T-helper 22 cell (primary cell): ENCODE results near the gene SRGAP3.

Experiments
- DNase-seq: peaks from one replicate; pipeline ENCODE4 v3.0.0-alpha.2; 2020; ENCODE audit warnings: low read depth

Gene SRGAP3

DNA sequence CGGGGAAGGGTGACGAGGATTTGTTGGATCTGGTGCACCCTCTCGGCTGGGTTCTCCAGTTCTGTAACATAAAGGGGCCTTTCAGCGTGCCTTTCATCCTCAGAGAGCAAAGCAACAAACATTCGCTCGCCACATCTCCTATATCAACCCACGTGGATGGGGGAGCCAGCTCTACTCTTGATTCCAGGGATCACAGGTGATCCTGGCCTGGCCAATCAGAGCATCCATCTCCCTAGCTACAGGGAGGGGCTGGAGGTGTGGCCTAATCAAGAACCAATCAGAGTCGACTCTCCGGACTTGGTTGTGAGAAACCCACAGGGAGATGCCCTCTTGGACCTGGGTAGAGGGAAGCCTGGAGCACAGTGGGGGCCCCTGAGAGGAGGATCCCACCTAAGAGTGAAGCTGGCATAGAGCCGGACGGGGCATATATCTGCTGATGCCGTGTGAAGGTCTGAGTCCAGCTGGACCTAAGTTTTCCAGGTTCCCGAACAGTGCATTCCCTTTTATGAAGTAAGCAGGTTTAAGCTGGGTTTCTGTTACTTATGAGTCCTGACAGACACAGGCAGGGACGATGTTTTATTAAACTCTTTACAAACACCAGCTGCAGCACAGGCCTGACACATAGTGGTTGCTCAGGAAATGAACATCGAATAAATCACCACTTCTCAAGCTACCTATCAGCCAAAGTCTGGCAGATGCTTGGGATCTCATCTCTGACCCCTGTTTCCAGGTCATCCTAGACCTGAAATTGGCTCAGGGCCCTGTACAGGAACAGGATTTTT is 235.5 kb downstream of the SRGAP3 start:
- no peak for DNase-seq

DNA sequence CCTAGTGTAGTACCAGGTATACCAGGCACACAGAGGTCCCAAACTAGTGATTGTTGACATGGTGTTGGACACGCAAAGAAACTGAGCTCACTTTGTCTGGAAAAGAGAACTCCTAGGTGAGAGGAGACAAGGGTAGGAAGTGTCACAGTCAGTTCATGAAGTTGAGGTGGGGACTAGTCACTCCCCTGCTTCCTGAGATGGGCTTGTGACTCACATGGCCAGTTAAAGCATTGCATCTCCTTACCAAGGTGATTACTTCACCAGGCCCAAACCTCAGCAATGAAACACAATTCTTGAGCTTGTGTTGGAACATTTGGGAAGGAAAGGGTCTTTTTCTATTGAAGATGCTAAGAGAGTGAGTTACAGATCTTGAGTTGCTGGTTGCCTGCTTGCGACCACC is 236.9 kb downstream of the SRGAP3 start:
- DNase-seq, result no peak

DNA sequence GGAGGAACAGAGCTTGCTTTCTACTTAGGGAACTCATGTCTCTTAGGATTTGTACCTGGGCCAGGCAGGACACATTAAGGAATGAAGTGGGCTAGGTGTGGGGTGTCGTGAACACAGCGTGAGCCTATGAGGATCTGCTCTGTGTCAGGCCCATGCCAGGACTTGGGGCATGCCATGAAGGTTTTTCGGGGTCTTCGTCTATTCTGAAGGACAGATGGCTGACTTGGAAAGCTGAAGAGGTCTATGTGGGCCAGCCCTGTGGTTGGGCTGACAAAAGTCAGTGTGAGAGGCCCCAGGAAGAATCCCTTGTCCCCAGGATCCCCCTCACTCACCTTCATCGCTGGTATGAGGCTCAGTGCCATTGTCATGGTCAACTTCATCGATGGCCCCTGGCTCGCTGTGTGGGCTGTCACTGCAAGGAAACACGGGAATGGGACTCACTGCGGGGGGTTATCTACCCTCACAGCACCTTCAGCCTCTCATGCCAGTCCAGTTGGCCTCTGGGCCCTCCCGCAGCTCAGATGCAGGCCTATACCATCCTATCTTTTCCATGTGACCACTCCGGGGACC is 239.4 kb downstream of the SRGAP3 start:
- no peak for DNase-seq

- no peak for DNase-seq
Observed at GRCh38 chr3:9008550-9009255, 240.7 kb downstream of the SRGAP3 start.

DNA sequence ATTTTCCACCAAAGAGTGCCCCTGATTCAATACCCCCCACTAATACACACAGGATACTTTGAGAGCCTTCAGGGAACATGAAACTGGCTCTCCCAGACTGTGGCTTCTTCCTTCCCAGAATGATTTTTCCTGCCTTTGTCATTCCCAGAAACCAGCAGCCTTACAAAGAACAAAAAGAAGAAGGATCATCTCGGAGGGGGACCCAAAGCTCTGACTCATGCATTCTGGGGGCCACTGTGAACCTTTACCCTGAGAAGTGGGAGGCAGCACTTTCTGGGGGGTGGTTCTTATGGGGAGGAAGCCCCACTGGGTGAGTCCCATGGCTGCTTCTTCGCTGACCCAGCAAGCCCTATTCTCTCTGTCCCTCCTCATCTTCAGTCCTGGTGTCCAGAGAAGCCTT is 241.5 kb downstream of the SRGAP3 start:
- DNase-seq, result no peak

DNA sequence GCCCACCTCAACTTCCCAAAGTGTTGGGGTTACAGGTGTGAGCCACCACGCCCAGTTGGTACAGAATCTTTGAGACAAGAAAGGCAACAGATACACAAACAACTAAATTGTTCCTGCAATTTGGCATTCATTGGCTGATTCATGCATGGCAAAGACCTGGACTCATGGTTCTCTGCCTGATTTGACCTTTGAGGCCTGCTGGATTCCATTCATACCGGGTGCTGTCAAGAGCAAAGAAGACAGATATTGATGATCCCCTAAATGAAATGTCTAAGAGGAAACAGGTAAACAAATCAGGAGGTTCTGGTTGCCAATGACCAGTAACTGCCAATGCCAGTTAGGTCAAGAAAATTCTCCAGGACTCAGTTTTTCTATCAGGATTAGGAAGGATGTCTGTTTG is 242.2 kb downstream of the SRGAP3 start:
- no peak for DNase-seq

- no peak for DNase-seq
Observed at GRCh38 chr3:9000041-9000440, 249.4 kb downstream of the SRGAP3 start.

GRCh38 chr3:8997151-8997550 is 252.3 kb downstream of the SRGAP3 start:
- no peak for DNase-seq

- DNase-seq, result no peak
Observed at GRCh38 chr3:8996681-8997121, 252.7 kb downstream of the SRGAP3 start.

- DNase-seq, result no peak
Observed at GRCh38 chr3:8996216-8996615, 253.2 kb downstream of the SRGAP3 start.

GRCh38 chr3:8994226-8994625 is 255.2 kb downstream of the SRGAP3 start:
- no peak for DNase-seq

GRCh38 chr3:8993331-8993730 is 256.1 kb downstream of the SRGAP3 start:
- no peak for DNase-seq

DNA sequence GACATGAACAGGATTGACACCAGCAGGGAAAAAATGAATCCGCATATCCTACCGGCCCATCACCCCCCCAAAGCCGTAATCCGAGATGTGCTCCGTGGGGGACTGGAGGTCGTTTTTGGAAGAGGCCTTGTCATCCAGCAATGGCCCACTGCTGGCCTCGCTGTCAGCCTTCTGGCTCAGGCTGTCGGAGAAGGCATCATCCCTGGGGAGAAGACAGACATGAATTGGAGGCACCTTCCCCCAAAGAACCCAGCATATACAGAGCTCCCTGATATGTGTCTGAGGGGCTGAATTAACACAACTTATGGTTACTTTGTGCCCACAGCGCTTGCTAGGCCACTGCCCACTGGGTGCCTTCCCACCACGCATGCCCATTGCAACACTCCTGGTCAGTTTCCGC is 256.6 kb downstream of the SRGAP3 start:
- DNase-seq, result no peak

GRCh38 chr3:8992199-8992598 is 257.2 kb downstream of the SRGAP3 start:
- no peak for DNase-seq

- DNase-seq, result no peak
Observed at GRCh38 chr3:8990266-8991215, 258.9 kb downstream of the SRGAP3 start.

- DNase-seq, result no peak
Observed at GRCh38 chr3:8988791-8989558, 260.5 kb downstream of the SRGAP3 start.

DNA sequence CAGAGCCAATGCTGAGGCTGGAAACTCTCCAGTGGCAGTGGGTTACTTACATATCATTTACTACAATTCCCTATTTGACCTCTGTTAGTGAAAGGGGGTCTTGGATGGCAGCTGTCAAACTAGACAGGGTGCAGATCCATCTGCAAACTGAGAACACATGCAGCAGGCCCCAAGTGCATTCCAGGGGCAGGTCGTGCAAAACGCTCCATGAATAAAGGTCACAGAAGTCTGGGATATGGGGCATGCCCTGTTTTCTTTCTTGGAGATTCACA is 261.1 kb downstream of the SRGAP3 start:
- DNase-seq, result no peak

- no peak for DNase-seq
Observed at GRCh38 chr3:8987645-8988383, 261.6 kb downstream of the SRGAP3 start.

GRCh38 chr3:8987226-8987625 is 262.2 kb downstream of the SRGAP3 start:
- DNase-seq, result no peak

GRCh38 chr3:8986741-8987140 is 262.7 kb downstream of the SRGAP3 start:
- no peak for DNase-seq

DNA sequence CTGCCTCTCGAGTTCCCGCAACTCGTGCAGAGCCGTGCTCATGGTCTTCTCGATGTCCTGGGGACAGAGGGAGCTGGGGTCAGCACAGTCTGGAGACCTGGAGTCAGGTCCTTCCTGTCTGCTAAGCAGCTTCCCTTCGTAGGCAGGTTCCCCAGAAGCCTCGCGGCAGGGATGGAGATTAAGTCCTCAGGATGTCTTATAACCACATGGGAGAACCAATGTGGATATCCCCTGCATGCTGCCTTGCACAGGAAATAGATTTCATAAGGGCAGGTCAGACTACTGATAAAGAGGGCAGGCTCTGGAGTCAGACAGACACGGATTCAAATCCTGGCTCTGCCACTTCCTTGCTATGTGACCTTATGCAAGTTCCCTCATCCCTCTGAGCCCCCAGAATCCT is 263.6 kb downstream of the SRGAP3 start:
- no peak for DNase-seq
